Body of pancreas (tissue), 4 donors: ENCODE results near the gene GTF2IRD1.

Experiments used
- CTCF ChIP-seq, 7 experiments: fragments of 450-650 bp in 4 of 7; fragments of 200-600 bp in 3 of 7; sonication (generic) in 3 of 7; IDR thresholded peaks; one replicate each; pipeline ENCODE4 v1.5.1; 2016 to 2019; ENCODE audit warnings: antibody characterized with exemption in 7 of 7
- POLR2A ChIP-seq, 3 donors: fragments of 450-650 bp; IDR thresholded peaks; one replicate each; pipeline ENCODE4 v1.6.1; 2016; ENCODE audit warnings: antibody characterized with exemption in 3 of 3, mild to moderate bottlenecking in 2 of 3

GRCh38 chr7:74606101-74606908 is 152.6 kb downstream of the GTF2IRD1 start:
- TF ChIP-seq CTCF (IDR thresholded peaks at IDR 0.05) (peak in 2 of 7 experiments; percentile 6 to 10), POLR2A (IDR thresholded peaks at IDR 0.05) (peak in 1 of 3 donors; percentile 21)
